ENCODE results near the gene SPEM2. TPM values are rescaled to one million over a fixed set of nuclear protein-coding genes. Genes with fewer than 3 reads are reported as not detected.

The SPEM2 gene
- total RNA-seq, 1 experiment from 2014 or later = not detected

- H2BK120ac ChIP-seq (ENCODE audit: low read depth, low read length, poor library complexity, severe bottlenecking) = no peak overlapping the region
- H2BK20ac ChIP-seq (ENCODE audit: low read depth, low read length, poor library complexity, severe bottlenecking) = no peak overlapping the region
- no peak overlapping the region for H3K27ac ChIP-seq (ENCODE audit: insufficient read length, low read depth, low read length)
- no peaks in the 10 kb centered on the region for H4K20me1 ChIP-seq (ENCODE audit: control insufficient read depth, insufficient read depth, insufficient read length)
- no peak overlapping the region for H2BK12ac ChIP-seq (ENCODE audit: insufficient read length, low read depth, low read length)
- Mint-ChIP-seq H3K4me3 (peak overlapping the region in 1 of 2 experiments; percentile 18; a peak in 1 of 5 replicates), H3K27me3 (ENCODE audit: low read depth) (no peaks in the 10 kb centered on the region), H3K36me3 (ENCODE audit: insufficient read depth in 1 of 3, low read depth in 3 of 3) (peaks cover 16 to 38% (median 27%) of the 10 kb centered on the region in 3 experiments), H3K27ac (no peak overlapping the region; a peak in 1 of 7 replicates), H3K9me3 (peaks cover 0 to 2% of the 10 kb centered on the region in 2 experiments; a peak in 1 of 5 replicates), H3K4me1 (peaks cover 18 to 38% of the 10 kb centered on the region in 2 experiments)
- H3K27me3 ChIP-seq (ENCODE audit: insufficient read depth, low read length) = no peaks in the 10 kb centered on the region
- no peak overlapping the region for H2AFZ ChIP-seq (ENCODE audit: low read length)
- no peaks in the 10 kb centered on the region; the same call in 1 of the 2 replicates for H3K4me1 ChIP-seq (ENCODE audit: insufficient read depth, low read length)
- H2BK15ac ChIP-seq (ENCODE audit: low read depth, low read length) = no peak overlapping the region
- H3K23ac ChIP-seq (ENCODE audit: insufficient read length, low read depth, low read length) = no peak overlapping the region
- no peak overlapping the region for H3K4me2 ChIP-seq (ENCODE audit: insufficient read depth, insufficient read length, low read length)
- no peaks in the 10 kb centered on the region for H3K79me2 ChIP-seq (ENCODE audit: insufficient read depth, low read length)
- no CpG with 5 or more reads among the region's 6 CpGs for WGBS (ENCODE audit: extremely low coverage, insufficient read length, low lambda C conversion rate)
- H2BK5ac ChIP-seq (ENCODE audit: insufficient read length, low read length) = no peak overlapping the region
- H4K91ac ChIP-seq (ENCODE audit: insufficient read length, low read depth, low read length) = no peak overlapping the region
- H3K56ac ChIP-seq (ENCODE audit: insufficient read length, low read depth, low read length) = no peak overlapping the region
- TF ChIP-seq, protein P1, sequence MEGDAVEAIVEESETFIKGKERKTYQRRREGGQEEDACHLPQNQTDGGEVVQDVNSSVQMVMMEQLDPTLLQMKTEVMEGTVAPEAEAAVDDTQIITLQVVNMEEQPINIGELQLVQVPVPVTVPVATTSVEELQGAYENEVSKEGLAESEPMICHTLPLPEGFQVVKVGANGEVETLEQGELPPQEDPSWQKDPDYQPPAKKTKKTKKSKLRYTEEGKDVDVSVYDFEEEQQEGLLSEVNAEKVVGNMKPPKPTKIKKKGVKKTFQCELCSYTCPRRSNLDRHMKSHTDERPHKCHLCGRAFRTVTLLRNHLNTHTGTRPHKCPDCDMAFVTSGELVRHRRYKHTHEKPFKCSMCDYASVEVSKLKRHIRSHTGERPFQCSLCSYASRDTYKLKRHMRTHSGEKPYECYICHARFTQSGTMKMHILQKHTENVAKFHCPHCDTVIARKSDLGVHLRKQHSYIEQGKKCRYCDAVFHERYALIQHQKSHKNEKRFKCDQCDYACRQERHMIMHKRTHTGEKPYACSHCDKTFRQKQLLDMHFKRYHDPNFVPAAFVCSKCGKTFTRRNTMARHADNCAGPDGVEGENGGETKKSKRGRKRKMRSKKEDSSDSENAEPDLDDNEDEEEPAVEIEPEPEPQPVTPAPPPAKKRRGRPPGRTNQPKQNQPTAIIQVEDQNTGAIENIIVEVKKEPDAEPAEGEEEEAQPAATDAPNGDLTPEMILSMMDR (conservative IDR thresholded peaks at IDR 0.05) = no peak
- no peak overlapping the region for H3K9ac ChIP-seq (ENCODE audit: extremely low read depth, insufficient read length, low read length)
- no peak overlapping the region for H2AK5ac ChIP-seq (ENCODE audit: insufficient read length, low read length)
- no peak overlapping the region for H3K4ac ChIP-seq (ENCODE audit: low read depth, low read length)
- H3K18ac ChIP-seq (ENCODE audit: insufficient read length, low read depth, low read length) = no peak overlapping the region
- H3T11ph ChIP-seq (ENCODE audit: low read length) = no peak overlapping the region
- no peak overlapping the region for H4K8ac ChIP-seq (replicated peaks; ENCODE audit: insufficient read length, low read depth, low read length)
- DNase-seq = no peak
- no peaks in the 10 kb centered on the region for H3K9me3 ChIP-seq (ENCODE audit: control insufficient read depth, low read depth, low read length)
- H3K14ac ChIP-seq (ENCODE audit: insufficient read depth, low read length) = no peak overlapping the region
- H4K5ac ChIP-seq (ENCODE audit: insufficient read length, low read depth, low read length) = no peak overlapping the region
- H3K79me1 ChIP-seq (ENCODE audit: insufficient read depth, low read depth, low read length, poor library complexity, severe bottlenecking) = no peaks in the 10 kb centered on the region
- H3K23me2 ChIP-seq (ENCODE audit: insufficient read length, low read depth, low read length, poor library complexity, severe bottlenecking) = peaks cover 5% of the 10 kb centered on the region
Measured at GRCh38 chr17:7409716-7410115, 15.7 kb upstream of the SPEM2 start.
